ENCODE results near the gene SNX25.

Gene SNX25

DNA sequence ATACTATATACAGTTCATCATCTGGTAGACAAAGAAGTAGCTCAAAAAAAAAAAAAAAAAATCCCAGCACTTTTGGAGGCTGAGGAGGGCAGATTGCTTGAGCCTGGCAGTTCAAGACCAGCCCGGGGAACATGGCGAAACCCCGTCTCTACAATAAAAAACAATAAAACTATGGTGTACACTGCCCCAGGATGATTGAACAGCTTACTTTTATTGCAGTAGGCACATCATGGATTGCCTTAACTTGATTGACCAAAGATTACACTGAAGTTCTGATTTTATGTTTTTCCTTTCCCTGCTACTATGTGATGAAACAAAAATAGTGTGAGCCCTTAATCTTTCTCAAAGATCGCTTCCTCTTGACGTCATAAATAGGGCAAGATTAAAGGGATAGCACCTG, 60.6 kb downstream of the SNX25 start:
- no peak for DNase-seq

DNA sequence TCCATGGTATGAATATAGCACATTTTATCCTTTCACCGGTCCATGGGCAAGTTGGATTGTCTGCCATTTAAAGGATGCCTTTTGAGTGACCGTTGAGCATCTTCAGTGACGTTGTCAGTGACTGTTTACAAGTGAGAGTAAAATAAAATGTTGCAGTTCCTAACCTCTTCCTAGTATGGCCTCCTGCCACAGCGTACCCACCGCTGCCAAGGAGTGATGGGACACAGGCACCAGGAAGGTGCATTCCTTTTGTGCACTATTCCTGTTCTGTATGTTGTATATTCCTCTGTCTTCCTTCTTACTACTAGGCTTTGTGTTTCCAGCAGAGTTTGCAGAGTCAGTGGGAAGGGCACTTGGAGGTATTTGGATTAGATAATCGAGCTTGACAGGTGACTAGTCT, 61.5 kb downstream of the SNX25 start:
- DNase-seq = no peak

DNA sequence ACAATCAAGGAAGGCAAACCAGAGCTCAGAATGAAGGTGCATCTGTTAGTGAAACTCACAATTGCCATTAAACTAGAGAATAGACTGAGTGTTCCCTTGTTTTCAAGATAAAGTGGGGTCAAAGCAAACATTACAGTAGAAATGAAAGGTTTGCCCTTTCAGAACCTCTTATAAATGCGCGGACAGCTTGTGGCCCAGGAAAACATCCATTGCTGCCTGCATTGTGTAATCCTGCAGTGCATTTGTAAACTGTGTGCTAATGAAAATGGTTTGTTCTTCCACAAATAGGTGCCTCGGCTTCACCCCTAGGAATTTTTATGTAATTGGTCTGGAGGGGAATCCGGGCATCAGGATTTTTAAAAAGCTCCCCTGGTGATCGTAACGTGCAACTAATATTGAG, 62.8 kb downstream of the SNX25 start:
- DNase-seq = no peak

DNA sequence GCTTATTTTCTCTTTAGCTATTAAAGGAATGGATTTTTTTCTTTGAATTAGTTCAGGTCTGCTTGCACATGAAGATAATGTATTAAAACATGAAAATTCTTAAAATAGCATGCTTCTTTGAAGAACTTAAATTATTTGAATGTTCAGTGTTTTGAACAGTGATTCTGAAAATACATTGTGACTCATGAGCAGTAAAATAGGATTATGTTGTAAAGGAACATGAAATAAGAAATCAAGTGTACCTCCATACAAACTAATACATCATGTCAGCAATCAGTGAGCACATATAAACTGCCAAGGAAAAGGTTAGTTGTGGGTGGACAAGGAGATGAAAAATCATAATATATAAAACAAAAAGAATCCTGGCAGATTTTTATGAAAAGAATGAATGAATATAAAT, 66.1 kb downstream of the SNX25 start:
- no peak for DNase-seq

DNA sequence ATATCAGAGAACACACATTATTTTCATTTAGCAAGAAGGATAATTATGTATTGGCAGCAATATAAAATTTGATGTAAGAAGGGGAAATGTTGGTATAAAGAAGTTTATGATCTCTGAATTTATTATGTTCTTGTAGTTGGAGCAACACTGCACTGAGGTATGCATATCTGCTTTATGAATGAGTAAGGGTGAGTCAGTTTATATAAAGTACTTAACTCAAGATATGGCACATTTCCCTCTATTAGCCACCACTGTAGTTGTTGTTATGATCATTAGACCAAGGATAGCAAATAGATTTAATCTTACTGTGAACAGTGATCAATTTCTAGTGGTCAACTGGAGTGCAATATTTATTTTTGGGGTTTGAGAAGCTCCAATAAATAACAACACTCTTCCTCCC, 66.6 kb downstream of the SNX25 start:
- no peak for DNase-seq

DNA sequence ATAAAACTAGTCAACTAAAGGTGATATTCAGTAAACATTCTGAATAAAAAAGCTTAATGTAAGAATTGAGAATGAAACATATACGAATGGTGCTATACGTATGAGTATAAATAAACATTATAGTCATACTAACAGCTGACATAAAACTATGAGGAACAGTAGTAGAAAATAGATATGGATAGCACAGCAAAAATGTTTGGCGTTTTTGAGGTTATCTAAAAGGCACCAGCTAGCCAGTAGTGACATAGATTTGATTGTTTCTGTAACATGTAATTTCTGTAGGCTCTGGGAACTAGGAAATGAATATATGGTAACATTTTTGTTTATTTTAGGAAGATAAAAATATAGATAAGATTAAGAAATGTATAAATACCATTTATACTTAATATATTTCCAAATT, 69.3 kb downstream of the SNX25 start:
- no peak for DNase-seq

DNA sequence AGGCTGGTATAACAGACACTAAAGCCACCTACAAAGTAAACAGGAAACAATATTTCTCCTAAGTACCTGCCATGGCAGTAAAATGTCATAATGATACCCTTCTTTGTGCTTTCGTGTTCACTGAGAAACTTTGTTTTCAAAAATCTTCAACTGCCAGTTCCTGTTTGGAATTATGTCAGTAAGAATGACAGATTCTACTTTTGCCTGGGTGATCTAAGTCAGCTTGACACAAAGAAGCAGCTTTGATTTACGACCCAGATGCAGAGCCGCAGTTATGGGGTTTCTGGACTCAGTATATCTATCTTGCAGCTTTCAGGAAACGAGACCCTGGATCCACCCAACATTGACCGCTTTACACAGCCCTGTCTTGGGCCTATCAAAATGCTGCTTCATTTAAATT, 71.2 kb downstream of the SNX25 start:
- DNase-seq = no peak

DNA sequence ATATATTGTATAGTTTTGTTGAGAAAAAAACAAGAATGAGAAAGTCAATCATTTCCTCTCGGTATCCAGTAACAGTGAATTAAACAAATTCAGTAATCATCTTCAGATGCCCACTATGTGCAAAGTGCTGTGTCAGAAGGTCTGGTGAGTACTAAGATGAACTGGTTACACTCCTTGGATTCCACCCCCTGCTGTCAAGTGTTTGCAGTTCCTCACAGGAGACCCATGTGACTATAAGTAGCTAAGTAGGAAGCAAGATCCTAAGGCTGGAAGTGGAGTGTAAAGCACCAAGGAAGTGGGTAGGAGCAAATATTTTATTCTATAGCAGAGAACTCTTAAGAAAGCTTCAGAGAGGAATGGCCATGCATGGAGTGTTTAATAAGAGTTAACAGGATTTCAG, 73.6 kb downstream of the SNX25 start:
- DNase-seq = no peak

DNA sequence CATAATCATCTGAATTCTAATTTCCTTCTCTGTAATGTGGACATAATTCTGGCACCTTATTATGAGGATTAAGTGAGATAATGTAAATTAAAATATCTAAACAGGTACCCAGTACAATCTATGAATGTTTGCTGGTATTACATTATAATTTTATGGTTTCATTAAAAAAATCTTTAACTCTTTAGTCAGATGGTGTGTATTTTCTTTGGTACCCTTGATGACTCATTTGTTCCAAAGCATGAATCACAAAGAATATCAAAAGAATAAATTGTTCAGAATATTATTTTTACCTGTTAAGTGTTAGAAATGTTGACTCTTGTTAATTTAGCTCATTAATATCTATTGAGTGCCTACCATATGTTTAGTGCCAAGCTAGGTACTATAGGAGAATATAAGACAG, 74.3 kb downstream of the SNX25 start:
- no peak for DNase-seq

DNA sequence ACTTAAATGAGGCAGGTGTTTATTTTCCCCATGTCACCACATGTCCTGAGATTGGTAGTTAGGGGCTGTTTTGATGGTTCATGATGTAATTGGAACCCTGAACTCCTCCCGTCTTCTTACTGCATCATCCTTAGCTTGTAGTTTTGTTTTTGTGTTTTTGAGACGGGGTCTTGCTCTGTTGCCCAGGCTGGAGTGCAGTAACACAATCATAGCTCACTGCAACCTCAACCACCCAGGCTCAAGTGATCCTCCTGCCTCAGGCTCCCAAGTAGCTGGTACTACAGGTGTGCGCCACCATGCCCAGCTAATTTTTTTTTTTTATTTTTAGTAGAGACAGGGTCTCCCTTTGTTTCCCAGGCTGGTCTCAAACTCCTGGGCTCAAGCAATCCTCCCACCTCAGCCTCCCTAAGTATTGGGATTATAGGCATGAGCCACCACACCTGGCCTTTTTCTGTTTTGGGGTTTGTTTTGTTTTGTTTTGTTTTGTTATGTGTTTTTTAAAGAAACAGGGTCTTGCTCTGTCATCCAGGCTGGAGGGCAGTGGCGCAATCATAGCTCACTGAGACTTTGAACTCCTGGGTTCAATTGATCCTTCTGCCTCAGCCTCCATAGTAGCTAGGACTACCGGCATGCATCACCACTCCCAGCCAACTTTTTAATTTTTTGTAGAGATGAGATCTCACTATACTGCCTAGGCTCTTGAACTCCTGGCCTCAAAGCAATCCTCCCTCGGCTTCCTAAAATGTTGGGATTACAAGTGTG, 76.4 kb downstream of the SNX25 start:
- no peak for DNase-seq

DNA sequence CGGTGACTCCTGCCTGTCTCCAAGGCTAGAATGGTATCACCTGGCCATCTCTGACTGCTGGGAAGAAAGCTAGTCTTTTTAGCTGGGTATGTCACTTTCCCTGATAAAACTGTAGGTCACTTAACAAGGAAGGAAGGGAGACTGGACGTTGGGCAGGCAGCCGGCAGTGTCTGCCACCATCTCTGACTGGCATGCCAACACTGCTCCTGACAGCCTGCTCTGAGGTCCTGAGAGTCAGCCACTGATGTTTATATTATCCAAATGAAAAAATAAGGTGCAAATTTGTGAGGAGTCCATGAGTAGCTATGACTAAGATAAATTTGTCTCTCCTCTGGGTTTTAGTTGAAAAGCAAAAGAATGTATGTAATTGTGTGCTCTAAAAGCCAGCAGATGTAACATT, 77.2 kb downstream of the SNX25 start:
- DNase-seq = no peak

DNA sequence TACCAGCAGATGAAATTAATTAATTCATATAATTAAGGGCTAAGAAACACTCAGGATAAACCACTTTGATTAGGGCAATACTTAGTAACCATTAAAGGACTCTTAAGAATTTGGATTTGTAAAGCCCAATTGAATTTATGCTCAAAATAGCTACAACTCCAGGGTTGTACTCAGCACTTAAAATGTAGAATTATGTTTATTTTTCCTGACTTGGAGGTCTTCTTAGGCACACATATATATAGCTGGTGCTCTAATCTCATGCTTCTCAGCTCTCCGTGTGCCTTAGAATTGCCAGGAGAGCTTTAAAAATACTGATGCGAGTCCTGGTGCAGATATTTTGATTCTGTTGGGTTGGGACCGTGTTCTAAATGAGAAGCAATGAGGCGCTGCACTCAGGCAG, 77.6 kb downstream of the SNX25 start:
- no peak for DNase-seq

DNA sequence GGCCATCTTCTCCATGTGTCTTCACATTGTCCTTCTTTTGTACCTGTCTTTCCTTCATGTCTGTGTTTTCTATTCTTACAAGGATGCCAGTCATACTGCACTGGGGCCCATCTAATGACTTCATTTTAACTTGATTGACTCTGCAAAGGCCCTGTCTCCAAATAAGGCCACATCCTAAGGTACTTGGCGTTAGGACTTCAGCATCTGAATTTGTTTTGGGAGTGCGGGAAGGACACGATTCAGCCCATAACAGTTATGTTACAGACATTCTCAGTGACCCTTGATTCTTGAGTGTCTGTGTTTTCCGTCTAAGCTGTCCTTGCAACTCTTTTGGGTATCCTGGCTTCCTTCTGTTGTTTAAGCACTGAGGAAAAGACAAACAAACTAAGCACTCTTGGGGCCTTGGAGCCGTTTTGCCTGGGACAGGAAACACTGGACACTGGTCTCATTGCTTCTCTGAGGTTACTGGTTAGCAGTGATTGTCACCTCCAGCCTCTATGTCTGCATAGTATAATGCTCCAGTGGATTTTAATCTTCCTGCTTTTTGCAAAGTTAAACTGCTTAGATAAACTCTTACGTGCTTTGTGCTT, 80.7 kb downstream of the SNX25 start:
- DNase-seq = no peak

DNA sequence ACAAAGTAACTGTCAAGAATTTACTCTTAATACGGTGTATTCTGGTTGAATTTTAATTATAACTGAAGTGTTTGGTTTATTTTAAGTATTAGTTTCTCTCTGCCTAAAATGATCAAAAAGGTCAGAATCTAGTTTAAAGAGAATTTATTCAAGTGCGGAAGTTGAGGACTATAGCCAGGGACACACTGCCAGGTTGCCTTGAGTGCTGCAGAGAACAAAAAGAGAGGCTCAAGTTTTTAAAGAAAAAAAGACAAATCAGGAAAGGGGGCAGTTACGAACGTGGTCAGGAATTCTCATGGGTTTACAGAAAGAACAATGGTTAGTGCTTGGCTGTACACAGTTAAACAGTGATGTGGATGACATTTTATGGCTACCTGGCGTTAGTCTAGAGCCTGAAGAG, 81.3 kb downstream of the SNX25 start:
- DNase-seq = no peak

DNA sequence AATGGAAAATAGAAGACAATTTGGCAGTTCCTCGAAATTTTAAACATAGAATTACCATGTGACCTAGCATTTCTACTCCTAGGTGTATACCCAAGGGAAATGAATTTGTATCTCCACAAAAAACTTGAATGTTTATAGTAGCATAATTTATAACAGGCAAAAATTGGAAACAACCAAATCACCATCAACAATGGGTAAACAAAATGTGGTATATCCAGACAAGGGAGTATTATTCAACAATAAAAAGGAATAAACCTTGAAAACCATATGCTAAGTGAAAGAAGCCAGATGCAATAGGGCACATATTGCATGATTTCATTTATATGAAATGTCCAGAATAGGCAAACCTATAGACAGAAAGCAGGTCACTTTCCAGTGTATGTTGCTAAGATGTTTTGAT, 83.8 kb downstream of the SNX25 start:
- no peak for DNase-seq

DNA sequence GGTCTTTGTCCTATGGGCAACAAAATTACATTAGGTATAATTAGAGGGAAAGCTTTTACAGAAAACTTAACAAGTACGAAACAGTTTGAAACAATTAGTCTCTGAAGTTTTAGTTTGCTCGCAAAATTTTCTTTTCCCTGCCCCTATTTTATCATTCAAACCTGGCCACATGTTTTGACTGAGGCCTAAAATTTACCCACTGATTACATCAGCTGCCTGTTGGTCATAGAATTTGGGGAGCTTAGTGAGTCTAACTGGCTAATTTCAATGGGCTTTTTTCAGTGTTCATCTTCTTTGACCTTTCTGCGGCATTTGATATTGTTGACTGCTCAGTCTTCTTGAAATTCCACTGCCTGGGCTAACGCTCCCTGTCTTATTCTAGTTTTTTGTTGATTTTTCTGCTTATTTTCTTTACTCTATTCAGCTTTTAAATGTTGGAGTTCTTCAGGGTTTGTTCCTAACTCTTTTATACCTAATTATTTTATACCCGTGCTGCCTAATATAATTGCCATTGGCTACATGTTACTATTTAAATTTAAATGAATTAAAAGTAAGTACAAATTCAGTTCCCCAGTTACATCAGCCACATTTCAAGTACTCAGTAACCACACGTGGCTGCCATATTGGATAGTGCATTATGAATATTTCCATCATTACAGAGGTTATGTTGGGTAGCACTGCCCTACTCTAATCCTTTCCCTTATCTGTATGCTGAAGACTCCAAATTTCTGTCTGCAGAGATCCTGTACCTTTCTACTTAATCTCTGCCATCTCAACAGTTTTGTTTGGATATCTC, 87.5 kb downstream of the SNX25 start:
- no peak for DNase-seq

DNA sequence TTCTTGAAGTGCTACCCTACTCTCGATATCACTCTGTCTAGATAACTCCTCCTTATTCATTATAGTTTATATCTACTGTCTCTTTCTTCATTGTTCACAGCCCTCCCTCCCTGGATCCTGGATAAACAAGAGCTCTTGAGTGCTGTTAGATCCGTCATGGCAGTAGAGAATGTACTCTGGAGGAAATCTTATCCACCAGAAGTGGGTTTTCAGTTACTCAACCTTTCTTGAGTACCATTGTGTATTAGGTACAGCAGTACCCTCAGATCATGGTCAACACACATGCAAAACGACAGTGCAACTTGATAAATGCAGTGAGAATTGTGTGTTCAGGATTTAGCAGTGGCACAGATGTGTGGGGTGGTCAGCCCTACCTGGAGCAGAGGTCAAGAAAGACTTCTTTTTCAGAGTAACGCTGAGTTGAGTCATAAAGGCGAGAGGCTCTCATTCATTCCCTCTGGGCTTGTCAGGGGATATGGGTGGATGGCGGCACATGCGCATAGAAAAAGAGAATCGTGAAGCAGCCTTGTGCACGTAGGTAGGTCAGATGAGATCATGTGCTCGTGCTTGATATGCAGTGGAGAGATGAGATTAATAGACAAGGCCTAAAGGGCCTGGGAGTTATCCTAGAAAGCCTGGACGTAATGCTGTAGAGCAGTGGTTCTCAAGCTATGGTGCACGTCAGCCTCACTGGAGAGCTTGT, 89.5 kb downstream of the SNX25 start:
- no peak for DNase-seq

DNA sequence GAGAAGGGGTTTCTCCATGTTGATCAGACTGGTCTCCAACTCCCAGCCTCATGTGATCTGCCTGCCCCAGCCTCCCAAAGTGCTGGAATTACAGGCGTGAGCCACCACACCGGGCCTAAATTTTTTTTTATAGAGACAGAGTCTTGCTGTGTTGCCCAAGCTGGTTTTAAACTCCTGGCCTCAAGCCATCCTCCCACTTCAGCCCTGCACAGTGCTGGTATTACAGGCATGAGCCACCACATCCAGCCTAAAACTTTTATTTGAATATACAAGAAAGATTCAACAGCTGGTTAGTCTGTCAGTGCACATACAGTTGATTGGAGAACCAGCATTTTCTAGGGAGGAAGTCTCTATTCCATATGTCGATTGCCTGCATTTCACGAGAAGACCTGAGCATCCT, 95.1 kb downstream of the SNX25 start:
- DNase-seq = no peak

DNA sequence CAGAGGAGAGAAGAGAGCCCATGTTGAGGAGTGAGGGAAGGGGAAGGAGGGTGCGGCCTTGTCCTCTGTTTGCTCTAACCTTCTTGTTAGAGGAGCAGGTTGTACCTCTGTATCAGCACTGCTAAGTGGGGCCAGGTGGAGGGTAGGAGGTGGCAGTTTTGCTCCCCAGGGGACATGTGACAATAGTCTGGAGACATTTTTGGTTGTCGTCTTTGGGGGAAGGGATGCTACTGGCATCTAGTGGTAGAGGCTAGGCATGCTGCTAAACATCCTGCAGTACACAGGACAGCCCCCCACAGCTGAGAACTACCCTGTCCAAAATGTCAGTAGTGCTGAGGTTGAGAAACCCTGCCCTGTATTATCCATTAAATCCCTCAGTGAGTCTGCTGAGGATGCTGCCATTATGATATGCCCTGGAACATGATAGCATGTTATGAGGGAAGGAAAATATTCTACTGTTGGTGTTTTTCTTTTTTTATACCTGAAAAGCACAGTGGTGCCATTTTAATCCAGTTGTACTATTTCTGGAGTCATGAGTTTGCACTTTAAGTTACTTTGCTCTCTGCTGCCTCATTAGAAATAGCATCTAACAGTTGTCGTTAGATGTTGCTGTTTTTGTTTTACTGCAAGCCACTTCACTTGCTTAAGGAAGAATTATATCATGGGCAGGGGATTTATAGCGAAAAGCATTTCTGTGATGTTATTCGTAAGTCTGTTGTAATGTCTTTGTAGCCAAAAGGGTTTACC, 95.7 kb downstream of the SNX25 start:
- DNase-seq = peak; percentile 51

DNA sequence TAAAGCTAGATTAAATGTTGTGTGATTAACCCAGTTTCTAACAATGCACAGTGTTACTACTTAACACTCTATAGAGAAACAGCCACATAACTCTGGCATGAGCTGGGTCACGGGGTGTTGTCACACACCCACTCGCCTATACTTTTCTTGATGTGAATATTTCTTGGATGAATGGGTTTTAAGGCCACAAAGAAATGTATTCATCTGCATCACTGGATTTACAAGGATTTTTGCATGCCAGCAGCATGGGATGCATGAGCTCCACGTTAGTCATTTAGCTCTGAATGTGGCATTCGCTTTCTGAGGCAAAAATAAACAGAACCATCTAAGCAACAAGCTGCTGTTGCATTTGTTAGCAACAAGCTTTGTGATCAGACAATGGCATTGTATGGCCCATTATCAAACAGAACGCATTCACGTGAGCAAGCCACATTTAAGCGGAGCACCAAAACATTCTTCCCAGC, 96.6 kb downstream of the SNX25 start:
- no peak for DNase-seq

DNA sequence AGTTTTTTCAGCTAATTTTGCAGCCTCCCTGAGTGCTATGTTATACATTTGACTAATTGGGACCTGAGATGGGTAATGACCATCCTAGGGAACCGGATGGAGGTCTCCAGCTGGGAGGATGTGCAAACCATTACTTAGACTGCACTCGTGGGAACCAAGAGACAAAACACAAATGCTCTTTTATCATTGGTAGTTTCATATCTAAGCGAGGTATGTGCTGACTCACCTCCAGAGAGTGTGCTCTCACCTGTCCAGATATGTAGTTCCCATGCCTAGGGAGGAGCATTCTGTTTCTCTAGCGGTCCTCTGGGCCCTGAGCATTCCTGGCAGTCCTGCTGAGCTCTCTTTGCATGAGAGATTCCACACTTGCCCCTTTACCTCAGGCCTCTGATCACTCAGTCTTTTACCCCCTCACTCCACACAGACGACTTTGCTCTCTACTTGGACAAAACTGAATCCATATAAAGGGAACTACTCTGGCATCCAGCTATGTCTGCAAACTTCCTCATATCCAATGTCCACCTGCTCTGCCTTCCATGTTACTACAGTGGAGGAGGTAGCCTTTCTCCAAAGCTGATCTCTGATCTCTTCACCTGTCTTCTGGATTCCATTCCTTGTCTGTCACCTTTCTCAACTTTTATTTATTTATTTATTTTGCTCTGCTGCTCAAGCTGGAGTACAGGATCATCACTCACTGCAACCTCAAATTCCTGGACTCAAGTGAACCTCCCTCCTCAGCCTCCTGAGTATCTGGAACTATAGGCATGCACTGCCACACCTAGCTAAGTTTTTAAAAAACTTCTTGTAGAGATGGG, 97.9 kb downstream of the SNX25 start:
- no peak for DNase-seq

DNA sequence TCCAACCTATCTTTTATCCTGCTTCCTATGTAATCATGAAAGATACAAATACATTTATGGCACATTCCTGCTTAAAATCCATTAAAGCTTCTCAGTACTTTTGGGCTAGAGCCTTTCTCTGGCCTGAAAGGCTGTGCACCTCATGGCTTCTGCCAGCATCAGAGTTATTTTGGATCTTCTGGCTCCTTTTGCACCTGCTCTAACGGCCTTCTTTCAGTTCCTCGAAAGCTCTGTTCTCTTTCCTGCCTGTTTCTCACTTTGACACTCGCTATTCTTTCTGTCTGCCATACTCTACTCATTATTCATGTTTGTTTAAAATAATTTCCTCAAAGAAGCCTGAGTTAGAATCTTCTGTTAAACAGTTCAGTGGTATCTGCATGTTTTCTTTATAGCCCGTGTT, 100.4 kb downstream of the SNX25 start:
- DNase-seq = no peak
